Measurements from ENCODE around the gene RBM33.

The RBM33 gene

GRCh38 chr7:155789001-155789725 lies 144.7 kb downstream of the RBM33 start:
- no peaks in the 10 kb centered on the region for H3K36me3 ChIP-seq (replicated peaks)
- TF ChIP-seq CTCF (IDR thresholded peaks at IDR 0.05; ENCODE audit: low read depth, low read length, missing control alignments) = no peak

GRCh38 chr7:155790666-155791065 lies 146.2 kb downstream of the RBM33 start:
- TF ChIP-seq CTCF (IDR thresholded peaks at IDR 0.05; ENCODE audit: low read depth, low read length, missing control alignments) = no peak
- Histone ChIP-seq H3K36me3 (replicated peaks) (no peaks in the 10 kb centered on the region), H3K4me3 (ENCODE audit: low read depth, low read length) (no peak overlapping the region), H3K27me3 (replicated peaks) (no peaks in the 10 kb centered on the region), H3K27ac (no peak overlapping the region)
- DNase-seq = no peak
- in situ Hi-C loops (cut with HindIII; ENCODE audit: low pct_ligation_motif_present, low sequenced_read_pairs) = no loop called here

More at GRCh38 chr7:155789001-155789725, 144.7 kb downstream of the RBM33 start:
- DNase-seq = no peak
- no peaks in the 10 kb centered on the region for H3K27me3 ChIP-seq (replicated peaks)
- no peak overlapping the region for H3K27ac ChIP-seq
- in situ Hi-C loops (cut with HindIII; ENCODE audit: low pct_ligation_motif_present, low sequenced_read_pairs) = no loop called here
- no peak overlapping the region for H3K4me3 ChIP-seq (ENCODE audit: low read depth, low read length)

- no peak for DNase-seq
- no peak for TF ChIP-seq CTCF (IDR thresholded peaks at IDR 0.05; ENCODE audit: low read depth, low read length, missing control alignments)
- no peaks in the 10 kb centered on the region for H3K36me3 ChIP-seq (replicated peaks)
- in situ Hi-C loops (cut with HindIII; ENCODE audit: low pct_ligation_motif_present, low sequenced_read_pairs) = no loop called here
- H3K27ac ChIP-seq = no peak overlapping the region
- H3K4me3 ChIP-seq (ENCODE audit: low read depth, low read length) = no peak overlapping the region
- H3K27me3 ChIP-seq (replicated peaks) = no peaks in the 10 kb centered on the region
Observed at GRCh38 chr7:155791214-155791737, 146.8 kb downstream of the RBM33 start.

GRCh38 chr7:155791836-155792235 lies 147.4 kb downstream of the RBM33 start:
- no peak for DNase-seq
- H3K27ac ChIP-seq = no peak overlapping the region
- no peak overlapping the region for H3K4me3 ChIP-seq (ENCODE audit: low read depth, low read length)
- in situ Hi-C loops (cut with HindIII; ENCODE audit: low pct_ligation_motif_present, low sequenced_read_pairs) = no loop called here
- H3K36me3 ChIP-seq (replicated peaks) = no peaks in the 10 kb centered on the region
- TF ChIP-seq CTCF (IDR thresholded peaks at IDR 0.05; ENCODE audit: low read depth, low read length, missing control alignments) = no peak
- no peaks in the 10 kb centered on the region for H3K27me3 ChIP-seq (replicated peaks)

- H3K4me3 ChIP-seq (ENCODE audit: low read depth, low read length) = no peak overlapping the region
- TF ChIP-seq CTCF (IDR thresholded peaks at IDR 0.05; ENCODE audit: low read depth, low read length, missing control alignments) = no peak
- H3K27me3 ChIP-seq (replicated peaks) = no peaks in the 10 kb centered on the region
- in situ Hi-C loops (cut with HindIII; ENCODE audit: low pct_ligation_motif_present, low sequenced_read_pairs) = no loop called here
- no peak overlapping the region for H3K27ac ChIP-seq
- H3K36me3 ChIP-seq (replicated peaks) = no peaks in the 10 kb centered on the region
- no peak for DNase-seq
Observed at GRCh38 chr7:155792315-155792960, 148.0 kb downstream of the RBM33 start.
